ENCODE data around the gene THOC6.

Gene THOC6

DNA sequence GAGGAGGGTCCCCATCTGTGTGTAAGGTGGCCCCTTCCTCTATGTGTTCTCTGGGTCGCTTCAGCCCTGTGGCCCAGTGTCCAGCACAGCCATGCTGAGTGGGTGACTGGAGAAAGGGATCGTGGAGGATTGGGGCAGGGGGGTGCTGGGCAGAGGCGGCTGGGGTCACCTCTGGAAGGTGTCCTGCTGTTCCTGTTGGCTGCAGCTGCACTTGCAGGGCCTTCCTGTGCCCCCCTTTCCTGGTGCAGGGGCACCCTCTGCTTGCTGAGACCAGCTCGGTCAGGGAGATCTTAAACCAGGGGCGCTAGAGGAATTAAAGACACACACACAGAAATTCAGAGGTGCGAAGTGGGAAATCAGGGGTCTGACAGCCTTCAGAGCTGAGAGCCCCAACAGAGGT lies 52.7 kb downstream of the THOC6 start:
- in situ Hi-C loops (cut with MboI; ENCODE audit: low pct_unique_long_range_greater_than_20kb, low sequenced_read_pairs, unreplicated experiment), result no loop called here
- TF ChIP-seq, protein P1, sequence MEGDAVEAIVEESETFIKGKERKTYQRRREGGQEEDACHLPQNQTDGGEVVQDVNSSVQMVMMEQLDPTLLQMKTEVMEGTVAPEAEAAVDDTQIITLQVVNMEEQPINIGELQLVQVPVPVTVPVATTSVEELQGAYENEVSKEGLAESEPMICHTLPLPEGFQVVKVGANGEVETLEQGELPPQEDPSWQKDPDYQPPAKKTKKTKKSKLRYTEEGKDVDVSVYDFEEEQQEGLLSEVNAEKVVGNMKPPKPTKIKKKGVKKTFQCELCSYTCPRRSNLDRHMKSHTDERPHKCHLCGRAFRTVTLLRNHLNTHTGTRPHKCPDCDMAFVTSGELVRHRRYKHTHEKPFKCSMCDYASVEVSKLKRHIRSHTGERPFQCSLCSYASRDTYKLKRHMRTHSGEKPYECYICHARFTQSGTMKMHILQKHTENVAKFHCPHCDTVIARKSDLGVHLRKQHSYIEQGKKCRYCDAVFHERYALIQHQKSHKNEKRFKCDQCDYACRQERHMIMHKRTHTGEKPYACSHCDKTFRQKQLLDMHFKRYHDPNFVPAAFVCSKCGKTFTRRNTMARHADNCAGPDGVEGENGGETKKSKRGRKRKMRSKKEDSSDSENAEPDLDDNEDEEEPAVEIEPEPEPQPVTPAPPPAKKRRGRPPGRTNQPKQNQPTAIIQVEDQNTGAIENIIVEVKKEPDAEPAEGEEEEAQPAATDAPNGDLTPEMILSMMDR (IDR thresholded peaks at IDR 0.05; ENCODE audit: extremely low read depth, insufficient read depth, missing control alignments), result no peak
- DNase-seq (ENCODE audit: low spot score), result no peak

Measured in GM13977 (cell line).